ENCODE measurements around the gene PCSK1.

PCSK1 gene

GRCh38 chr5:96447949-96448348 lies 14.9 kb upstream of the PCSK1 start:
- no peak overlapping the region for H3K4me3 ChIP-seq (replicated peaks; ENCODE audit: low read depth, low read length)
- TF ChIP-seq CTCF (IDR thresholded peaks at IDR 0.05; ENCODE audit: low read length, missing control alignments): no peak
- DNase-seq (ENCODE audit: low read depth): no peak

GRCh38 chr5:96440185-96440538 lies 7.1 kb upstream of the PCSK1 start:
- no peak for DNase-seq (ENCODE audit: low read depth)
- no peak for TF ChIP-seq CTCF (IDR thresholded peaks at IDR 0.05; ENCODE audit: low read length, missing control alignments)
- no peak overlapping the region for H3K4me3 ChIP-seq (replicated peaks; ENCODE audit: low read depth, low read length)

GRCh38 chr5:96439477-96440184 lies 6.6 kb upstream of the PCSK1 start:
- TF ChIP-seq CTCF (IDR thresholded peaks at IDR 0.05; ENCODE audit: low read length, missing control alignments): peak; percentile 29

GRCh38 chr5:96434201-96434645 lies 1.2 kb upstream of the PCSK1 start:
- no peak overlapping the region for H3K4me3 ChIP-seq (replicated peaks; ENCODE audit: low read depth, low read length)
- TF ChIP-seq CTCF (IDR thresholded peaks at IDR 0.05; ENCODE audit: low read length, missing control alignments): no peak

More at GRCh38 chr5:96439477-96440184, 6.6 kb upstream of the PCSK1 start:
- no peak overlapping the region for H3K4me3 ChIP-seq (replicated peaks; ENCODE audit: low read depth, low read length)
- DNase-seq (ENCODE audit: low read depth): peak; percentile 18

GRCh38 chr5:96432216-96433065 lies 607 bp downstream of the PCSK1 start:
- DNase-seq (ENCODE audit: low read depth): no peak
- TF ChIP-seq CTCF (IDR thresholded peaks at IDR 0.05; ENCODE audit: low read length, missing control alignments): no peak
- H3K4me3 ChIP-seq (replicated peaks; ENCODE audit: low read depth, low read length): no peak overlapping the region

More at GRCh38 chr5:96434201-96434645, 1.2 kb upstream of the PCSK1 start:
- peak; percentile 87 for DNase-seq (ENCODE audit: low read depth)

- TF ChIP-seq CTCF (IDR thresholded peaks at IDR 0.05; ENCODE audit: low read length, missing control alignments): no peak
- DNase-seq (ENCODE audit: low read depth): peak; percentile 36
- H3K4me3 ChIP-seq (replicated peaks; ENCODE audit: low read depth, low read length): no peak overlapping the region
Measured at GRCh38 chr5:96431376-96432187, 1.5 kb downstream of the PCSK1 start.

Data from fibroblast of pulmonary artery (primary cell).